NB4 (cell line): ENCODE measurements around the gene TEX12.

Experiments
- DNase-seq: peaks from one replicate; pipeline ENCODE4 v3.0.0; 2010; ENCODE audit warnings: low read depth
- H3K4me3 ChIP-seq: one replicate; pipeline ENCODE4 v1.5.1; 2011; ENCODE audit warnings: mild to moderate bottlenecking, low read depth, low read length, moderate library complexity
- MYC ChIP-seq: IDR thresholded peaks from 2 replicates; pipeline ENCODE4 v1.6.1; 2011; ENCODE audit warnings: low read depth, low read length
- POLR2A ChIP-seq: IDR thresholded peaks from 2 replicates; pipeline ENCODE4 v1.6.1; 2011; ENCODE audit warnings: mild to moderate bottlenecking; ENCODE audit not compliant: insufficient read length; ENCODE audit errors: extremely low read depth
- TF ChIP-seq, protein P1 (sequence below): IDR thresholded peaks from 2 replicates; pipeline ENCODE4 v1.6.1; 2011; ENCODE audit warnings: low read depth, low read length
- TF ChIP-seq, protein P2 (sequence below): IDR thresholded peaks from one replicate; pipeline ENCODE4 v1.5.1; 2012; ENCODE audit warnings: low read depth, low read length

TEX12 gene

GRCh38 chr11:112167145-112167544, at the start of gene TEX12:
Gene TEX12, plus strand, starts transcription at chr11:112167372. Its CDS starts 1,897 bp downstream, at chr11:112169269.
- TF ChIP-seq, protein P1, sequence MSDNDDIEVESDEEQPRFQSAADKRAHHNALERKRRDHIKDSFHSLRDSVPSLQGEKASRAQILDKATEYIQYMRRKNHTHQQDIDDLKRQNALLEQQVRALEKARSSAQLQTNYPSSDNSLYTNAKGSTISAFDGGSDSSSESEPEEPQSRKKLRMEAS = no peak
- TF ChIP-seq POLR2A (no peak), MYC (no peak)
- TF ChIP-seq, protein P2, sequence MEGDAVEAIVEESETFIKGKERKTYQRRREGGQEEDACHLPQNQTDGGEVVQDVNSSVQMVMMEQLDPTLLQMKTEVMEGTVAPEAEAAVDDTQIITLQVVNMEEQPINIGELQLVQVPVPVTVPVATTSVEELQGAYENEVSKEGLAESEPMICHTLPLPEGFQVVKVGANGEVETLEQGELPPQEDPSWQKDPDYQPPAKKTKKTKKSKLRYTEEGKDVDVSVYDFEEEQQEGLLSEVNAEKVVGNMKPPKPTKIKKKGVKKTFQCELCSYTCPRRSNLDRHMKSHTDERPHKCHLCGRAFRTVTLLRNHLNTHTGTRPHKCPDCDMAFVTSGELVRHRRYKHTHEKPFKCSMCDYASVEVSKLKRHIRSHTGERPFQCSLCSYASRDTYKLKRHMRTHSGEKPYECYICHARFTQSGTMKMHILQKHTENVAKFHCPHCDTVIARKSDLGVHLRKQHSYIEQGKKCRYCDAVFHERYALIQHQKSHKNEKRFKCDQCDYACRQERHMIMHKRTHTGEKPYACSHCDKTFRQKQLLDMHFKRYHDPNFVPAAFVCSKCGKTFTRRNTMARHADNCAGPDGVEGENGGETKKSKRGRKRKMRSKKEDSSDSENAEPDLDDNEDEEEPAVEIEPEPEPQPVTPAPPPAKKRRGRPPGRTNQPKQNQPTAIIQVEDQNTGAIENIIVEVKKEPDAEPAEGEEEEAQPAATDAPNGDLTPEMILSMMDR = no peak
- no peak within 1 kb of the TSS for H3K4me3 ChIP-seq
- no peak for DNase-seq

GRCh38 chr11:112118176-112118575, 49.0 kb upstream of the TEX12 start:
- TF ChIP-seq, protein P1 = no peak
- TF ChIP-seq MYC (no peak), POLR2A (no peak)
- TF ChIP-seq, protein P2 = no peak
- H3K4me3 ChIP-seq = no peak overlapping the region
- no peak for DNase-seq

DNA sequence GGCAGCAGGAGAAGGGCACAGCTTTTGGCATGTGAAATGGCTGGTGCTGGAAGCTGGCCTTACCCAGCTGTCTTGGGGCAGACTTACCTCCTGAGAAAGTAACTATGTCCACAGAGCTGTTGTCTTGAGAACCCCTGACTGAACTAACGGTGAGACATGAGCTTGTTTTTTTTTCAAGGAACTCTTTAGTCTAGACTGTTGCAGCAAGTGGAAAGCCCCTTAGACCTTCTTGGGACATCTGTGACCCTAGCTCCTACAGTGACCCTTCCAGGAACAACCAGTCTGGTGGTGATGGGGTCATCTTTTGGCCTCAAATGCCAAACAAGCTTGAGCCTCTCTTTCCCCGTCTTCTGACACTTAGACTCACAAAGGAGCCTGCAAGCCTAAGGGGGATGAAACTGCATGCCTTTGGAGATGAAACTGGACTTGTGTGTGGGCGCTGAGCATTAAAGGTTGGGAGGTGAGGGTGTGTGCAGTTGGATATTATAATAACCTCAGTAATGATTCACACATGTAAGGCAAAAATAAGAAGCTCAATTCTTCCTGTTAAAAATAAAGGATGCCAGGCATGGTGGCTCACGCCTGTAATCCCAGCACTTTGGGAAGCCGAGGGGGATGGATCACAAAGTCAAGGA, 45.1 kb upstream of the TEX12 start:
- TF ChIP-seq POLR2A = no peak
- no peak for DNase-seq
- no peak overlapping the region for H3K4me3 ChIP-seq

GRCh38 chr11:112123129-112123528, 44.0 kb upstream of the TEX12 start:
- no peak for TF ChIP-seq POLR2A
- TF ChIP-seq, protein P1 = no peak
- no peak for TF ChIP-seq MYC
- TF ChIP-seq, protein P2 = no peak
- DNase-seq = no peak
- no peak overlapping the region for H3K4me3 ChIP-seq

GRCh38 chr11:112127056-112127455, 40.1 kb upstream of the TEX12 start:
- TF ChIP-seq, protein P1 = no peak
- no peak for TF ChIP-seq MYC
- TF ChIP-seq POLR2A = no peak
- TF ChIP-seq, protein P2 = no peak
- no peak for DNase-seq
- no peak overlapping the region for H3K4me3 ChIP-seq

DNA sequence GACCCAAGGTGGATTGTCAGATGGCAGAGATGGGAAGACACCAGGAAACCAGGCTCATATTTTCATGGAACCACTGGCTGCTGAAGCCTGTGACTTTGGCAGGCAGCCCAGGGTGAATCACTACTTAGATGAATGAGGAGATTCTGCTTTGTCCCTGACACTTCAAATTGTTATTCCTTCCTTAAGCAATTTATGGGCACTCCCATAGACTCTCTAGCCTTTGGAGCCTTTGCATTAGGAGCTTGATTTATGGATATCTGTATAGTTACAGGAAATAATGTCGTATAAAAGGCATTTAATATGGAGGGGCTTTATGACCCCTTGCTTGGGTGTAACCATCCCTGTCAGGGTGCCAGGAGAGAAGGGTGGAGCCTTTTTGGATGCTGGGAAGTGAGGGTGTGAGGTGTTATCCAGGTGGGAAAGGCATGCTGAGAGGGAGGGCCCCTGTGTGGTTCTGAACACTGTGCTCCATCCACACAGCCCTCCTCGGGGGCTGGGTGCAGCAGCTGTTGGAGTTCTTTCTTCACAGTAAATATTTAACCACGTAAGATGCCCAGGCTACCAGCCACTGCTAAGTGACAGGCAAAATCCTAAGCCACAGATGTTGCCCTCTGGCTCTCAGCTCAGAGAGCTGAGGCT, 38.6 kb upstream of the TEX12 start:
- TF ChIP-seq POLR2A (no peak), MYC (no peak)
- TF ChIP-seq, protein P1 = no peak
- TF ChIP-seq, protein P2 = no peak
- no peak overlapping the region for H3K4me3 ChIP-seq
- no peak for DNase-seq
